ENCODE data around the gene OXNAD1.

DNA sequence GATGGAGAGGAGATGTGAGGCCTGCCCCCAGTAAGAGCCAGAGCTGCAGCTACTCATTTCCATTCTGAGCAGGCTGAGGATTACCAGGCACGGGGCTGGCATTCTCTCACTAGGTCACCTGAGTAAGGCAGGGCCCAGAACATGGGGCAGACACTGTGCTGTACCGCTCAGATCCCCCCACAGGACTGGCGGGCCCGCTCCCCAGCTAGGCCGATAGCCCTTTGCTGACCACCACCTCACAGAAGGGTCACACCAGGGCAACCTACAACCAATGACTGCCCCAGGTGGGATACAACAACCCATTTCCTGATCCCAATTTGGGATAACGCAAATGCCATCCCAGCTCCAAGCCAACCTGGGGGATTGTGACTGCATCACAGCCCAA, 52.5 kb downstream of the OXNAD1 start:
- TF ChIP-seq, protein P1, sequence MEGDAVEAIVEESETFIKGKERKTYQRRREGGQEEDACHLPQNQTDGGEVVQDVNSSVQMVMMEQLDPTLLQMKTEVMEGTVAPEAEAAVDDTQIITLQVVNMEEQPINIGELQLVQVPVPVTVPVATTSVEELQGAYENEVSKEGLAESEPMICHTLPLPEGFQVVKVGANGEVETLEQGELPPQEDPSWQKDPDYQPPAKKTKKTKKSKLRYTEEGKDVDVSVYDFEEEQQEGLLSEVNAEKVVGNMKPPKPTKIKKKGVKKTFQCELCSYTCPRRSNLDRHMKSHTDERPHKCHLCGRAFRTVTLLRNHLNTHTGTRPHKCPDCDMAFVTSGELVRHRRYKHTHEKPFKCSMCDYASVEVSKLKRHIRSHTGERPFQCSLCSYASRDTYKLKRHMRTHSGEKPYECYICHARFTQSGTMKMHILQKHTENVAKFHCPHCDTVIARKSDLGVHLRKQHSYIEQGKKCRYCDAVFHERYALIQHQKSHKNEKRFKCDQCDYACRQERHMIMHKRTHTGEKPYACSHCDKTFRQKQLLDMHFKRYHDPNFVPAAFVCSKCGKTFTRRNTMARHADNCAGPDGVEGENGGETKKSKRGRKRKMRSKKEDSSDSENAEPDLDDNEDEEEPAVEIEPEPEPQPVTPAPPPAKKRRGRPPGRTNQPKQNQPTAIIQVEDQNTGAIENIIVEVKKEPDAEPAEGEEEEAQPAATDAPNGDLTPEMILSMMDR (IDR thresholded peaks at IDR 0.05): no peak
- TF ChIP-seq POLR2A (IDR thresholded peaks at IDR 0.05): no peak

All from body of pancreas (tissue), 4 donors.